ENCODE measurements around the gene SNX9. TPM values are rescaled to one million over a fixed set of nuclear protein-coding genes. Genes with fewer than 3 reads are reported as not detected.
"Not testable (repeated sequence)": the region's sequence is repeated elsewhere in the genome, so short reads cannot be mapped to it uniquely, and the experiment has no call there.

The SNX9 gene
- 36.2 and 53.7 TPM in 2 replicates for total RNA-seq

DNA sequence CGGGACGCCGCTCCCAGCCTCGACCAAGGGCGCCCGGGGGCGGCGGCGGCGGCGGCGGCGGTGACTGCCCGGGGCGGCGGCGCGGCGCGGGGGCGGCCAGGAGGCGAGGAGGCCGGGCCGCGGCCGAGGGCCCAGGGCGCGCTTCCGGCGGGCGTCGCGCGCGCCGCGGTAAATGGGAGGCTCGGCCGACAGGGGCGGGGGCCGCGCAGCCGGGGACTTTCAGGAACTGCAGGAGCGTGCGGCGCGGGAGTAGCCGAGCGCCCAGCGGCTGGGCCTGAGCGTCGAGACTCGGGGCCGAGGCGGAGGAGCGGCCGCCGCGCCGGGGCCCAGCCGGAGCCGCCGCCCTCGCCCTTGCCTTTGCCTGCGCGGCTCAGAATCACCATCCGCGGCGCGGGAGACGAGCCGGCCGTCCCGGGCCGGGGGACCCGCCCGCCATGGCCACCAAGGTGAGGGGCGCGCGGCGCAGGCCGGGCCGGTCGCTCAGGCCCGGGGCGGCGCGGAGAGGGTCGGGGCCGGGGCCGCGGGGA is at the start of gene SNX9:
TSS of gene SNX9 (plus strand) at position 246 of the 527 bp plus-strand sequence. CDS start at position 435, 189 bp downstream.
- DNase-seq (ENCODE audit: low read depth in 2 of 2) = peak; percentile 46 to 85

DNA sequence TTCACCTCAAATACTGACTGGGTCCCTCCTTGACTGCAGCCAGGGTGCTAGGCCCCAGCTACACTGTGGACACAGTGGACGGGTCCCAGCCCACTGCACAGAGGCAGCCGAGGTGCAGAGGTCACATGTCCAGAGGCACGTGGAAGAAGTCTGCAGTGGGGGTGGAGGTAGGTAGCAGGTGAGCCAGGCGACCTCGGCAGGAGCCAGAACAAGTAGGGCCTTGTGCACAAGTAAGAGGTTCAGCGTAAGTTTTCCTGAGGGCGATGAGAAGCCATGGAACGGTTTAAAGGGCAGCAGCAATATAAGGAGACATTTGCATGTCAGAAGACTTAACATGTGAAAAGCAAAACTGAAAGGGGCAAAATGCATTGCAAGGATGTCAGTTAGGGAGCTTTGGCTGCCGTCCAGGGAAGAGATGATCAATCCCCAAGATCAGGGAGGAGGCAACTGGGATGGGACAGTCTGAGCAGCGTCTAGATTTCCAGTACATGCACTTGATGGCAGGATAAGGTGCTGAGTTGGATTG is 49.7 kb upstream of the SNX9 start:
- no peak for DNase-seq (ENCODE audit: low read depth in 2 of 2)

DNA sequence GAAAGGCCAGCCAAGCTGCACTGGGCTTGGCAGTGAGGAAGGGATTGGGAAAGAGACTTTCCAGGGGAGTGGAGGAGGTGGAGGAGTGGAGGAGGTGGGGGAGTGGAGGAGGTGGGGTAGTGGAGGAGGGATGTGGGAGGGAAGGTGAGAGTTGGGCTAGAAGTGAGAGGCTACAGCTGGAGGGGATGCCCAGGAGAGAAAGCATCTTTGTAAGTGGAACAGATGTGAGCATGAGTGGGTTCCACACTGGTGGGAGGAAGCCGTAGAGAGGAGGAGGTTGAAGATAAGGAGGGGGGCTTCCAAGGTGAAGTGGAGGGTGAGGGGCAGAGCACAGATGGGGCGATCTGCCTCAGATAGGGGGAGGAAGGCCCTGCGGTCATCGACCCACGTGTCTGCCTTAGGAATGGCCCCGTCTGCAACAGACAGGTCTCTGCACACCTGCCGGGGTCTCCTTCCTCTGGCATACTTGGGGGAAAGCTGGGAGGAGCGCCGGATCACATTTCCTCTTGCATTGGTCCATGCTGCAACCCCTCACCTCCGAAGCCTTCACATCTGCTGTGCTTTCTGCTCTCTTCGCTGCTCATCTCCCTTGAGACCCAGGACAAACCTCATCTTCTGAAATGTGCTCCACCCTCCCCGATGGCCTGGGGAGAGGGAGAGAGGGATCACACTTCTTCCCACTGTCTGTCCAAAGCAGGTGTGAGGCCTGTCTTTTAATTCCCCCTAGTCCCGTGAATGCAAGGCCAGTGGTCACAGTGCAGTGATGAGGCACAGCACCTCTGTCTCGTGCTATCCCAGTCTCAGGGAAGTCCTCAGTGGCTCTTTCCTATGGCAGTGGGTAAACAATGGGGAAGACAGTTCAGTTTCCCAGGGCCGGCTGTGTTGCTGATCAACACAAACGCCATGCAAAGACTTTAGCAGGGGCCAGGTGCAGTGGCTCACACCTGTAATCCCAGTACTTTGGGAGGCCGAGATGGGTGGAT is 48.6 kb upstream of the SNX9 start:
- no peak for DNase-seq (ENCODE audit: low read depth in 2 of 2)

DNA sequence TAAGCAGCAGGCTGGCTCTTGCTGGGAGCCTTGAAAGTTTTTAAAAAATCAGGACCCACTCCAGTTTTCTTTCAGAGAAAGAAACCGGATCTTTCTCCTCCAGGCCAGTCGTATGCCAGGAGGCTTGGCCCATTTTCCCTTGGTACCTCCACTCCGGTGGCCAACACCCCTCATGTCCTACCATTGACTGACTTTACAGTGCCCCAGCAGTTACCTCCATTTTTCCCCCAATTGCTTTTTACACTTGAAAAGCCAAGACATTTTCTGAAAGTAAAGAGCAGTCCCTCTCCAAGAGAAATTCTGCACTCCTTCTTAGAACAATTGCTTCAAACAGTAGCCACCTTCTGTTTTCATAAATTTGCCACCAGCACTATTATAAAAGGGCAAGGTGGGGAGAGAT is 47.7 kb upstream of the SNX9 start:
- no peak for DNase-seq (ENCODE audit: low read depth in 2 of 2)

DNA sequence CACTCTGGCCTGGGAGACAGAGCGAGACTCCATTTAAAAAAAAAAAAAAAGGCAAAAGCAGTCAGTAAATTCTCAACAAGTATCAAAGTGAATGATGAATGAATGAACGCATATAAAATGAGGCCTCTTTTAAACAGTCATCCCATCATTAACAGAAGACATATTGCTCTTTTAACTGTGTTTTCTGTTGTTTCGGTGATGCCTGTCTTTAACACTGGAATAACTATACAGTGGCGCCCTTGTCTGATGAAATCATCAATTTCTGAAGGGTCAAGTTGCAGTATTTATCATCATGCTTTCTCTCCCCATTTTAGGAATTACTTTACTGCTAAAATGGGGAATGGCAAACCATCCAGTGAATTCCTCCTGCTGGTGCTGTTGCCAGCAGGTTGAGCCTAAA is 45.7 kb upstream of the SNX9 start:
- DNase-seq (ENCODE audit: low read depth in 2 of 2) = no peak

DNA sequence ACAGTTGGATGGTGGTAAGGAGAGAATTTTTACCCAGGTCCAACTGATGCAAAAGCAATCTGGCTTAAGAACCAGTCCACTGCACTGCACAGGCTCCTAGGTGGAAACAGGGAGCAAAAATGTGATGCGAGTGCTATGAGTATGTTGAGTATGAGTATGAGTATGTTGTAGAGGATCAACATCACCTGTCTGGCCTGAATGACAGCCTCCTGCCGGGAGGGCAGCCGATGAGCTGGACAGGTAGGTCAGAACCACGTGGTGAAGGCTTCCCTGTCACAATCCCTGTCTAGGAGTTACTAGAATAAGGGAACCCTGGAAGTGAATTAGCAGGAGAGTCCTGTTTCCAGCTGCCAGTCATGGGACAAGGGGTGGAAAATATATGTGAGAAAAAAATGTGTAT is 44.3 kb upstream of the SNX9 start:
- no peak for DNase-seq (ENCODE audit: low read depth in 2 of 2)

DNA sequence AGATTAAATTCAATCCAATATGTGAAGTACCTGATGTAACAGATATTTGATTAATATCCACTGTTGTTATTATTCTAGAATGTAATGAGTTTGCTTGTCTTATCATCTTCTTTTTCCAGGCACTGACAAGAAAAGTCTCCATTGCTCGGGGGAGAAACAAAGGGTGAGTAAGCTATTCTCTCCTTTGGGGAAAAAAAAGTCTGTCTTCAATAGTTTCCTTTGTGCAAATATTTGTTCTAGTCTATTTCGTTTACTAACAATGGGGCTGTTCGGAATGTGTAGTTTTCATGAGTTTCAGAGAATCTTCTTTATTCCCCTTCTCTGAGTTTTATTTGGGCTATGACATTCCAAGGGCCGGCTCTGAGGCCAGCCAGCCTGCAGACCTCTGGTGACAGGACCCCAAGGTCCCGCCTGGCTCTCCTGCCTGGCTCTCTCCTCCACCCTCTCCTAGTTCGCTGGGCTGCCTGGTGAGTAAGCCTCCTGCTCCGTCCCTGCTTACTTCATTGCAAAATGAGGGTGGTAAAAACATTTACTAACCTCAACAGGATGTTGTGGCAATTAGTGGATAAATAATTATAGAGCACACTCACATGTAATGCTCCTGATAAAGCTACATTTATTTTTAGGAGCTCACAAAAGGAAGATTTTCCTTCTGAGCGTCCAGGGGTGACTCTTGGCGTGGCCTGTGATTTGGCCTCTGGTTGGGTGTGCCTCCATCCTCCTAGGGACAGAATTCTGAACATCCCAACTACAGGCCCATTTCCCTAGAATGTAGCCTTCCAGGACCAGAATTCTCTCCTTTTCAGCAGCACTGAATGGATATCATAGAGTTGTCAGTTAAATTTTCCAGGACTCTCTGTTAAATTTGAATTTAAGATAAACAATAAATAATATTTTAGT is 43.1 kb upstream of the SNX9 start:
- DNase-seq (ENCODE audit: low read depth in 2 of 2) = no peak

DNA sequence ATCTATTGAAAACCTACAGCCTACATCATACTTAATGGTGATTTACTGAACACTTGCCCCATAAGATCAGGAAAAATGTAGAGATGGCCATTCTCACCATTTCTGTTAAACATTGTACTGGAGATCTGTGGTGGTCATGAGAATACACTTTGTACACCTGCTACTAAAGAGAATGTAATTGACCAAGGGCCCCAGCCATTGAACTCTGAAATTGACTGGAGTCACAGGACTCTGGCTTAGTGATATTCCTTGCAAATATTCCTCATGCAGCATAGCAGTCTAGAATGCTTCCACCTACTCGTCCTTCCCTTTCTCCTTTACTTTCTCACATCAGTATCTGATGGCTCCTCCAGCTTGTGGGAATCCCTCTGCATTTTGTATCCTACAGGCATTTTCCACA is 37.4 kb upstream of the SNX9 start:
- no peak for DNase-seq (ENCODE audit: low read depth in 2 of 2)

DNA sequence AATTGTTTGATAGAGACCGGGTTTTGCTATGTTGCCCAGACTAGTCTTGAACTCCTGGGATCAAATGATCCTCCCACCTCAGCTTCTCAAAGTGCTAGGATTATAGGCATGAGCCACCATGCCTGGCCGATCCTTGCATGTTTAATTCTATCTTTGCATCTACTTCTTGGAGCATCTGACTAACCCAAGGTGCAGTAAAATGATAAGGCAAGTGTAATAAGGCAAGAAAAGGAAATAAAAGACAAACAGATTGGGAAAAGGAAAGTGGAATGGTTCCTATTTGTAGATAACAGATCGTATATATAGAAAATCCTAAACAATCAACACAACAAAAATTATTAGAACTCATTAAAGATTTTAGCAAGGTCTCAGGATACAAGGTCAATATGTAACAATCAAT is 36.8 kb upstream of the SNX9 start:
- DNase-seq (ENCODE audit: low read depth in 2 of 2) = no peak

DNA sequence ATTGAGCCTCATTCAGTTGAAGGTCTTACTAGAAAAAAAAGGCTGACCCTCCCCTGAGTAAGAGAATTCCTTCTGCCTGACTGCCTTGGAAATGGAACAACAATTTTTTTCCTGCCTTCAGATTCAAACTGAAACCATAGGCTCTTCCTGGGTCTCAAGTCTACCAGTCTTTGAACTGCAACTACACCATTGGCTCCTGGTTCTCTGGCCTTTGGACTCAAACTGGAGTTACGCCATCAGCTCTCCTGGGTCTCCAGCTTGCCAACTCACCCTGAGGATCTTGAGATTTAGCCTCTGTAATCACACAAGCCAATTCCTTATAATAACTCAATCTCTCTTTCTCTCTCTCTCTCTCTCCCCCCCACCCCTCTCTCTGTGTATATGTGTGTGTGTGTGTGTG is 36.0 kb upstream of the SNX9 start:
- no peak for DNase-seq (ENCODE audit: low read depth in 2 of 2)

DNA sequence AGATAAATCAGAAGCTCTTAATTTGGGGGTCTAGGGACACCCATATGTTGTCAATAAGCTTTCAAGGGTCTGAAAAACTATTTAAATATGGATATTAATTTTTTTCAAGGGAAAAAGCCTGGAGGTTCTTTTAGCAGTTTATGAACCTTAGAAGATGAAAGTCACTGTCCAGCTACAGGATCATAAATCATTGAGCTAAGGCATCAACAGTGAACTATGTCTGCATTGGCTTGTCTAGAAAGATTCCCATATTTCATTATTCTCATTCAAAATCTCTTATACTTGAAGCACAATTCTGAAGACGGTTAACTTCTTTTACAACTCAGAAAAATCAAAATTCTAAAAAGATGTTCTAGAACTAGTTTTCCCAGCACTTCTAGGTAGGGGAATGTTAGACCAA is 34.9 kb upstream of the SNX9 start:
- DNase-seq (ENCODE audit: low read depth in 2 of 2) = no peak

DNA sequence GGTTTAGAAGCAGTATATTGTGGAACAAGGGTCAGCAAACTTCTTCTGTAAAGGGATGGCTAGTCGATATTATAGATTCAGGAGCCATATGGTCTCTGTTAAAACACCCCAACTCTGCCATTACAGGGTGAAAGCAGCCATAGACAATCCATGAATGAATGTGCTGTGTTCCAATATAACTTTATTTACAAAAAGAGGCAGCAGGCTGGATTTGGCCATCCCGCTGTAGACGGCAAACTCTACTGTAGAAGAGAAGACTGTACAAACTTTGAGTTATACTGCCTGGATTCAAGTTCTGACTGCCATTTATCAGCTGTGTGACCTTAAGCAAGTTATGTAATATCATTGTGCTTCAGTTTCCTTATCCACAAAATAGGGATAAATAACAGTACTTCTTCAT is 33.7 kb upstream of the SNX9 start:
- DNase-seq (ENCODE audit: low read depth in 2 of 2) = no peak

DNA sequence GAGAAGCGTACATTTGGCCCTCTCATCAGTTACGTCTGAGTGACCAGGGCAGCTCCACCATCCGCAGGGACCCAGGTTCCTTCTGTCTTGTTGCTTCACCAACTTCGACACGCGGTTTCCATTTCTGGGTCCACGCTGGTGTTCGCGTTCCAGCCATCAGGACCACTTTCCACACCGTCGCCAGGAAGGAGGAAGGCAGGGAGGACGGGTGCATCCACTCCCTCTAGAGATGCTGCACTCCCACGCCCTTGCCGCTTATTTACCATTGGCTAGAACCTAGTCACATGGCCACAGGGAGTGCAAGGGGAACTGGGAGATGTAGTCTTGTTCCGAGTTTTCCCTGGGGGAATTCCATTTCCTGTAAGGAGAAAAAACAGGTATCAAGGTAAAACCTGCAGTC is 33.2 kb upstream of the SNX9 start:
- DNase-seq (ENCODE audit: low read depth in 2 of 2) = no peak

DNA sequence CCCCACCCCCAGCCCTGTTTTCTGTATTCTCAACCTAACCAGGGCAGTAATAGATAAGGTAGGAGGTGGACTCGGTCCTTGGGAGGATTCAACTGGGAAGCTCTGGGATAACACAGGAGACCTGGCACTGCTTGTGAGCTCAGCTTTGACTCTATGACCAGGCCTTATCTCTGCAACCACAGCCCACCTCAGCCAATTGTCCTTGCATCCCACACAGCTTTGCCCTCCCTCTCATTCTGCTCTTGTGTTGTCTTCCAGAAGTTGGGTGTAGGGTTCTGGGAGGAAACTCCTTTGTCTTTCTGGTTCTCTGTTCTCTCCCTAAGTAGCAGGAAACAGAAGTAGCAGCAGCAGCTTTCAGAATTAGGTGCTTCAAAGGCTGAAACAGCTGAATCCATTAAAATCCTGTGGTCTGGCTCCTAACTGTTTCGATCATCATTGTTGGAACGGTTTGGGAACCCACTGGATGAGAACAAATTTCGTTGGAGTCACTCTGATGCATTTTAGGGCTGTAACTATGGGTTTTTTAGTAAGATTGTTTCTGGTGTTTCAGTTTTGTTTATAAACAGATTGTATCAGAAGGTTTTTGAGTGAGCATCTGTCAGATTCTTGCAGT is 32.4 kb upstream of the SNX9 start:
- no peak for DNase-seq (ENCODE audit: low read depth in 2 of 2)

DNA sequence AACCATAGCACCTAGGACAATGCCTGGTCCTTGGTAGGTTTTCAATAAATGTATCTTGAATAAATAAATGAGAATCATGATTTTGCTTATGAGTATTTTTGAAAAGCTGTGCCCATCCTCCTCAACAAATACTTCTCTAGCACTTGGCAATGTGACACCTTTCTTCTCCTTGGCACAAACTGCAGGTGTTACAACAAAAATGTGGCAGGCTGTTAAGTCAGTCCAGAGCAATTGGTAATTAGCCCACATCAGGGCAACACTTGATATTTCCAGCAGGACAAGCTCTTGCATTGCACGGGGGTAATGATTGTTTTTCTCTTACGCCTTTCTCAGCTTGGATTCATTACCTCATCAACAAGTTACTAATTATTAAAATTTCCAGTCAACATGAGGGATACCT is 31.6 kb upstream of the SNX9 start:
- DNase-seq (ENCODE audit: low read depth in 2 of 2) = no peak

DNA sequence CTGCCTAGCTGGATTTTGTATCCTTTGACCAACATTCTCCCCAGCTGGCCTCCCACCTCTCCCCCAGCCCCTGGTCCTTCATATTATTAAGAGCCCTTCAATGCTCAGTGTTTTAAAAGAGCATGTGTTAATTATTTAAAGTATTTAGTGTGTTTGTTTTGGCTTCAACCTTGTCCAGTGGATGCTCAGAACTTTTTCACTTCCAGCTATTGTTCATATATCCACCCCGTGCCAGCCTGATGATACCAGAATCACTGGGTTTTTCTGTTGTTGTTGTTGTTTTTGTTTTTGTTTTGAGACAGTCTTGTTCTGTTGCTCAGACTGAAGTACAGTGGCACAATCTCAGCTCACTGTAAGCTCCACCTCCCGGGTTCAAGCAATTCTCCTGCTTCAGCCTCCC is 30.4 kb upstream of the SNX9 start:
- DNase-seq (ENCODE audit: low read depth in 2 of 2) = peak; percentile 24 to 54

DNA sequence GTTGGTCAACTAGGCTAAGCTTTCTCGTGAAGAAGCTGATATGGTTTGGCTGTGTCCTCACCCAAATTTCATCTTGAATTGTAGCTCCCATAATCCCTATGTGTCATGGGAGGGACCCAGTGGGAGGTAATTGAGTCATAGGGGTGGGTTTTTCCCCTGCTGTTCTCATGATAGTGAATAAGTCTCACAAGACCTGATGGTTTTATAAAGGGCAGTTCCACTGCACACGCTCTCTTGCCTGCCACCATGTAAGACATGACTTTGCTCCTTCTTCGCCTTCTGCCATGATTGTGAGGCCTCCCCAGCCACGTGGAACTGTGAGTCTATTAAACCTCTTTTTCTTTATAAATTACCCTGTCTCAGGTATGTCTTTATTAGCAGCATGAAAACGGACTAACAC is 29.0 kb upstream of the SNX9 start:
- not testable (repeated sequence) for DNase-seq (ENCODE audit: low read depth in 2 of 2)

DNA sequence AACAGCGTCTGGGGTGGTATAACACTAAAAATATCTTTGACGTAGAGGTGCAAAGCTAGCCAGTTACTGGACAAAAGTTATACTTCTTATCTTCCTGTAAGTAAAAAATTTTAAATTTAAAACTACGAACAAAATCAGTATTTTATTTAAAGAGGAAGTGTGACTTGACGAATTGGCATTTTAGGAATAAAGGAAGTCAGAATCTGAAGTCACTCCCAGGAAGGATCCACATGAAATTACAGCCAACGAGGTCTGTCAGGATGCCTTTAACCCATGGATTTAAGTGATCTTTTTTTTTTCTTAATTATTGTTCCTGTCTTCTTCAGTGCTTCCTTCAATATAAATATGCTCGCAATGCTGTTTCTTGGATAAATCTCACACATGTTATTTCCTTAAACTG is 27.2 kb upstream of the SNX9 start:
- no peak for DNase-seq (ENCODE audit: low read depth in 2 of 2)

DNA sequence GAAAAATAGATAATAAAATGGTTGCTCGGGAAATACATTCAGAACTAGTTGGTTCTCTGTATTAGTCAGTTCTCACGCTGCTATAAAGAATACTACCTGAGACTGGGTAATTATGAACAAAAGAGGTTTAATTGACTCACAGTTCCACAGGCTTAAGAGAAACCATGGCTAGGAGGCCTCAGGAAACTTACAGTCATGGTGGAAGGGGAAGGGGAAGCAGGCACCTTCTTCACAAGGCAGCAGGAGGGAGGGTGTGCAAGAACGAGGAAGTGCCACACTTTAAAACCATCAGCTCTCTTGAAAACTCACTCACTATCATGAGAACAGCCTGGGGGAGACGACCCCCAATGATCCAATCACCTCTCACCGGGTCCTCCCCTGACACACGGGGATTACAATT is 24.2 kb upstream of the SNX9 start:
- DNase-seq (ENCODE audit: low read depth in 2 of 2) = no peak

DNA sequence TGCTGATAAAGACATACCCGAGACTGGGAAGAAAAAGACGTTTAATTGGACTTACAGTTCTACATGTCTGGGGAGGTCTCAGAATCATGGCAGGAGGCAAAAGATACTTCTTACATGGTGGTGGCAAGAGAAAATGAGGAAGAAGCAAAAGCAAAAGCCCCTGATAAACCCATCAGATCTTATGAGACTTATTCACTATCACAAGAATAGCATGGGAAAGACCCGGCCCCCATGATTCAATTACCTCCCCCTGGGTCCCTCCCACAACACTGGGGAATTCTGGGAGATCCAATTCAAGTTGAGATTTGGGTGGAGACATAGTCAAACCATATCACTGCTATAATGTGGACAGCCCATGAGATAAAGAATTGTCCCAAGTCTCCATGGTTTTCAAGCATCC is 23.5 kb upstream of the SNX9 start:
- DNase-seq (ENCODE audit: low read depth in 2 of 2) = not testable (repeated sequence)

DNA sequence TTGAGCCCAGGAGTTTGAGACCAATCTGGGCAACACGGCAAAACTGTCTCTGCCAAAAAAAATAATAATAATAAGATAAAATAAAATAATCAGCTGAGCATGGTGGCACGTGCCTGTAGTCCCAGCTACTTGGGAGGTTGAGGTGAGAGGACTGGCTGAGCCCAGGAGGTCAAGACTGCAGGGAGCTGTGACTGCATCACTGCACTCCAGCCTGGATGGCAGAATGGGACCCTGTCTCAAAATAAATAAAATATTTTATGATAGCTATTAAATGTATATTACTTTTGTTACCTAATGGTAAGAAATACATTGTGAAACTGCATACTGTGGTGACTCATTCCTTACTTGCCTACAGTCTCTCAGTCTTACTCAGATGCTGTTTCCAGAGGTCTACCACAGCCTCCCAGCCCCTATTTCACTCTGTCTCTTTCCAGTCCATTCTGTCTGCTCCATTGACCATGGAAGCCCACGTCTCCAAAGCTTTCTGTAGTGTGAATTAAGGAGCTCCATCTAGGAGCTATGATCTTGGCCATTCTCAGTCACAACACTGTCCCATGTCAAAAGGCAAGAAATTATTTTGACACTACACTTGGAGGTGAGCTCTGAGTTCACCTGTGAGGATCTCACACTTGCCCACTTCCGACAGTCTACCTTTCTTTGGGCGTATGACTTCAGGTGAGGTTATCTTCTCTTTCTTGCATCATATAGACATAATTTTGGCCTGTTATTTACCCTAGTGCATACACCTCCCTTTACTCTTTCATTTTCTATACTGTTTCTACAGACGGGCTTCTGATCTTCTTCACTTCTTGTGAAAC is 22.4 kb upstream of the SNX9 start:
- DNase-seq (ENCODE audit: low read depth in 2 of 2) = no peak

All from dermis microvascular lymphatic vessel endothelial cell (primary cell).